ENCODE measurements around the gene HGFAC.

The HGFAC gene

DNA sequence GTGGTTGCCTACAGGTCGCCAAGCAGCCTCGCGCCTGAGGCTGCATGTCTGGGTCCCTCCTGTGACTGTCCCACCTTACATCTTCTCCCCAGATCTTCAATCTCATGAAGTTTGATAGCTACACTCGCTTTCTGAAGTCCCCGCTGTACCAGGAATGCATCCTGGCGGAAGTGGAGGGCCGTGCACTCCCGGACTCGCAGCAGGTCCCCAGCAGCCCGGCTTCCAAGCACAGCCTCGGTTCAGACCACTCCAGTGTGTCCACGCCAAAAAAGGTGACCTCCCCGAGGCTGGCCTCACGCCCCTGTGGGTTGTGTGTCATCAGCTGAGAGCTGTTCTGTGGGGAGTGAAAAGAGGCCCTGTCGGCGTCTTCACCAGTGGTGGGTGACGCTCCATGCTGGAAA is 24.9 kb upstream of the HGFAC start:
- Mint-ChIP-seq H3K9me3 (no peaks in the 10 kb centered on the region), H3K4me1 (peaks cover 9% of the 10 kb centered on the region), H3K4me3 (no peak overlapping the region), H3K27me3 (peaks cover 11% of the 10 kb centered on the region), H3K27ac (no peak overlapping the region), H3K36me3 (peaks cover 6% of the 10 kb centered on the region)
- ATAC-seq, result no peak

DNA sequence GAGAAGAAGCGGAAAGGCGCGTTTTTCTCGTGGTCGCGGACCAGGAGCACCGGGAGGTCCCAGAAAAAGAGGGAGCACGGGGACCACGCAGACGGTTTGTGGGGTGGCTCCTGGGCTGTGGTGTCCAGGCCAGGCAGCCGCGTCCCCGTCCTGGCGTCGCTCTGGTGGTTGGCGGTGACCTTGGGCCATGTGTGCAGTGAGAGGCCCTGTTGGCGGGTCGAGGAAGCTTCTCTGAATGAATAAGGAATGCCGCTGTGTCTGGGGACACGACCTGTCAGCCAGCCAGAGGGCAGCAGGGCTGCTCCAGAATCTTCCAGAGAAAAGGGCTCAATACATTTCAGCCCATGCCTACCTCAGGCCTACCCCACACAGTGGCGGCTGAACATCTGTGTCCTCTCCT is 24.3 kb upstream of the HGFAC start:
- no peak for ATAC-seq
- Mint-ChIP-seq H3K27me3 (peaks cover 11% of the 10 kb centered on the region), H3K4me3 (no peak overlapping the region), H3K9me3 (no peaks in the 10 kb centered on the region), H3K36me3 (peaks cover 6% of the 10 kb centered on the region), H3K27ac (no peak overlapping the region), H3K4me1 (peaks cover 9% of the 10 kb centered on the region)

DNA sequence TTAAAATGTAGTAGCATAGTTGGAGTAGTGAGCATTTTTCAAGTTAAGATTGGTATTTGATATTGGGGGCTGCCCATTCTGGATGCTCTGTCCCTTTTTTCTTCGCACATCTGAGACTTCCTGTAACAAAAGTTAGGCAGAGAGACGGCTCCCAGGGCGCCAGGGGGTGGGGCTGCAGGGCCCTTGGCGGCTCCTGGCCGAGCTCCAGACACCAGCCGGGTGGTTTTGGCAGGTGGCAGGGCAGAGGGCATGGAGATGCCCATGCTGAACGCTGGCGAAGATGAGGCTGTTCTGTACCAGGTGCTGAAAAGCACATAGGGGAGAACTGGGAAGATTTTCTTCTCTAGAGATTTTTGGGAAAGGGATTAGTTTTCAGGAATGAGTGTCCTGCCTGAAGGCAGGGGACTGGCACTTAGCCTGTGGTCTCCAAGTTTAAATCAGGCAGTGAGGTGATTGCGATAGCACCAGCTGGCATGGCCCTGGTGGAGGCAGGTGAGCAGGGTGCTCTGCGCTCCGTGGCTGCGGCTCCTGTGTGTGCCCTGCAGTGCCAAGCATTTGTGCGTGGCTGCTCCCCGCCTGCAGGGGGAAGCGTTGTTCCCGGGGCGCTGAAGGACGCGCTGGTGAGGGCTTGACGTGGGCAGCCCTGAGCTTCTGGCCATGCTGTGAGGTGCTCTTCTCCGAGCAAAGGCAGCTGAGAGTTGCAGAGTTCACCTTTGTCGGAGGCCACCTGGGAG is 23.6 kb upstream of the HGFAC start:
- Mint-ChIP-seq H3K4me1 (peaks cover 9% of the 10 kb centered on the region), H3K27me3 (peaks cover 11% of the 10 kb centered on the region), H3K9me3 (no peaks in the 10 kb centered on the region), H3K27ac (no peak overlapping the region), H3K4me3 (no peak overlapping the region), H3K36me3 (peaks cover 6% of the 10 kb centered on the region)
- ATAC-seq, result no peak

DNA sequence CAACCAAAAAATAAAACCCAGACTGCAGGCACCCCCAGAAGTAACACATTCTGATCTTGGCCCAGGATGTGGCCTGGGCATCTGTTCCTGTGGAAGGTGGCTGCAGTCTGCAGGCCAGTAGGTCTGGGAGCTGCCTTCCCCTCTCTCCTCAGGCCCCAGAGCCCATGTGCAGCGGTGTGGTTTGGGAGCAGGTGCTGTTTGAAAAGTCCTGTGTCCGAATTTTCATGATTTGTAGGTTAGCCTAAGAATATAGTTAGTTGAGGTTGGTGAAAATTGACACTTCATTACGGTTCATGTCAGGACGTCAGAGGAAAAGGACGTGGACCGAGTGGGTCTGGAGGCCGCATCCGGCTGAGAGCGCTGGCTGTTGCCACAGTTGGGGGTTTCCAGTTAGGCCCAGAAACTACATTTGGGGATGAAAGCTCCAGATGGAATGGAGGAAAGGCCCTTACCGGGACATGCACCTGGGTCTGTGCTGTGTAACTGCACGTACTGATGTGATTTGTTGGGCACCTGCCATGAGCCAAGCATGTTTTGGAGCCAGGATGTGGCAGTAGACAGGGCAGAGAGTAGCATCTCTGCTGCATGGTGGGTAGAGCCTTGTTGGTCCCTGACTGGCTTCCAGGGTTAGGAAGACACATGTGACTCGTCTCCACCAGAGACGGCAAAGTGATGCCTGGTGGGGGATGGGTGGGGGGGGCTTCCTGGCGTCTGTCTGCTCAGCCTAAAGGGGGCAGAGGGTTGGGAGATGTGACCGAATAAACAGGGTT is 21.7 kb upstream of the HGFAC start:
- no peak overlapping the region for H3K27ac Mint-ChIP-seq
- peaks cover under 1% of the 10 kb centered on the region for H3K4me1 Mint-ChIP-seq
- H3K9me3 Mint-ChIP-seq, result no peaks in the 10 kb centered on the region
- ATAC-seq, result no peak
- peaks cover 2% of the 10 kb centered on the region for H3K27me3 Mint-ChIP-seq
- H3K36me3 Mint-ChIP-seq, result no peaks in the 10 kb centered on the region
- no peak overlapping the region for H3K4me3 Mint-ChIP-seq

DNA sequence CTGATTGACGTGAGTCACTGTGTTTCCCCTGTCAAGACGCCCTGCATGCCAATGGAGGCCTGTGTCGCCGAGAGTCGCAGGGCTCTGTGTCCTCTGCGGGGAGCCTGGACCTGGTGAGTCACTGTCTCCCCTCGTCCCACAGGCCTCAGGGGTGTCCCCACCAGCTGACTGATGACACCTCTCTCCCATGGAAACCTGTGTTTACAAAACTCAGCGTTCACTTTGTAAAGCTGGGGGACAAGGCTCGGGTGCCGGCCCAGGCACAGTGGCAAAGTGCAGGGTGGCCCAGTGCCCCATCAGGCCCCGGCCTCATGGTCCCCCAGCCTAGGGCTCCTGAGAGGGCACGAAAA is 21.2 kb upstream of the HGFAC start:
- H3K4me3 Mint-ChIP-seq, result no peak overlapping the region
- no peak overlapping the region for H3K27ac Mint-ChIP-seq
- peaks cover 5% of the 10 kb centered on the region for H3K4me1 Mint-ChIP-seq
- no peaks in the 10 kb centered on the region for H3K9me3 Mint-ChIP-seq
- no peak for ATAC-seq
- no peaks in the 10 kb centered on the region for H3K27me3 Mint-ChIP-seq
- H3K36me3 Mint-ChIP-seq, result no peaks in the 10 kb centered on the region

DNA sequence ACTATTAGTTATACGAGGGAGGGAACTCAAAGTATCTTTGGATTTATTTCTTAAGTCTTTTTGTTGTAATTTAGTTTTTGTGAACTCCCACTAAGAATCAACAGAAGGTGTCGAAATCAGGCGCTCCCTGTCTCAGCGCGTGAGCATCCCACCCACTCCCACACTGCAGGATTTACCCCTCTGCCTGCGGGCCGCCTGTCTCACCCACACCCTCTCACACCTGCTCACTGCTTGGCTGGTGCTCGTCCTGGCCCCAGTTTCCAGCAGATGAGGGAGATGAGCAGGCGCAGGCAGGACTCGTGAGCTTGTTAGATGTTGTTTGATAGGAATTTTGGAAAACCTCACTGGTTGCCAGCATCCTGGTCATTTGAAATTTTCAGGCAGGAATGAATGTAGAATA is 20.8 kb upstream of the HGFAC start:
- Mint-ChIP-seq H3K27me3 (no peaks in the 10 kb centered on the region), H3K4me1 (peaks cover 5% of the 10 kb centered on the region), H3K27ac (no peak overlapping the region), H3K9me3 (no peaks in the 10 kb centered on the region), H3K4me3 (no peak overlapping the region), H3K36me3 (no peaks in the 10 kb centered on the region)
- no peak for ATAC-seq

DNA sequence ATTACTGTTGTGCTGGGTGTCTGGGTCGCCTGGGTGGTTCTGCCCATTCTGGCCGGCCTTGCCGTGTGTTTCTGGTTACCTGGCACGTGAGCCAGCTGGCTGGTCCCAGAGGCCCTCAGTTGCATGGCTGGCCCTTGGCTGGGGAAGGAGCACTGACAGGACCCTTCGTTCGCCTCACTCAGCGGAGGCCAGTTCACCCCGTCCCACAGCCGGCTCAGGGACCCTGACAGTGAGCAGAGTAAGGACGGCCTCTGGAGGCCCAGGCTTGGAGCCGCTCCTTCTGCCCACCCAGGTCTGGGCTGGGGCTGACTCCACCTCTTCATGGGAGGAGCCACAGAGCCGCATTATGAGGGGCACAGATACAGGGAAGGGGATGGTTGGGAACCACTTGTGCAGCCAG is 20.3 kb upstream of the HGFAC start:
- H3K4me1 Mint-ChIP-seq, result peaks cover 8% of the 10 kb centered on the region
- H3K36me3 Mint-ChIP-seq, result no peaks in the 10 kb centered on the region
- no peak overlapping the region for H3K4me3 Mint-ChIP-seq
- H3K9me3 Mint-ChIP-seq, result no peaks in the 10 kb centered on the region
- ATAC-seq, result no peak
- H3K27ac Mint-ChIP-seq, result no peak overlapping the region
- H3K27me3 Mint-ChIP-seq, result no peaks in the 10 kb centered on the region

DNA sequence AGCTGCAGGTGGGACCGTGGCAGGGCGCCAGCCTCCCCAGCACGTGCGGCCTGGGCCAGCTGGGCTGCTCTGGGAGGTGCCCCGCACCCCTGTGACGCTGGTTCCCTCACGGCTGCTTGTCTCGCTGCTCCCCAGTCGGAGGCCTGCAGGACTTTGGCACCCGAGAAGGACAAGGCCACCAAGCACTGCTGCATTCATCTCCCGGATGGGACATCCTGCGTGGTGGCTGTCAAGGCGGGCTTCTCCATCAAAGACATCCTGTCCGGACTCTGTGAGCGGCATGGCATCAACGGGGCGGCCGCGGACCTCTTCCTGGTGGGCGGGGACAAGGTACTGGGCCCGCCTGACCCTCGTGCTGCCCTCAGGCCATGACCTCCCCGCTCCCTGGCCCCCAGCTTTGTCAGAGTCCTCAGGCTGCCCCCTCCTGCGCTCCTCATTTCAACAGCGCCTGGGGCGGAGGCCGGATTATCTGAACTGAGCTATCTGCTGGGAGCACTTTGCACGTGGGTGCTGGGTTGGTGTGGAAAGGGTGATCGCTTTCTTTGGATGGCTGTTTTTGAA is 19.4 kb upstream of the HGFAC start:
- no peak overlapping the region for H3K4me3 Mint-ChIP-seq
- peaks cover 11% of the 10 kb centered on the region for H3K4me1 Mint-ChIP-seq
- H3K36me3 Mint-ChIP-seq, result no peaks in the 10 kb centered on the region
- no peak for ATAC-seq
- H3K9me3 Mint-ChIP-seq, result no peaks in the 10 kb centered on the region
- no peak overlapping the region for H3K27ac Mint-ChIP-seq
- no peaks in the 10 kb centered on the region for H3K27me3 Mint-ChIP-seq

DNA sequence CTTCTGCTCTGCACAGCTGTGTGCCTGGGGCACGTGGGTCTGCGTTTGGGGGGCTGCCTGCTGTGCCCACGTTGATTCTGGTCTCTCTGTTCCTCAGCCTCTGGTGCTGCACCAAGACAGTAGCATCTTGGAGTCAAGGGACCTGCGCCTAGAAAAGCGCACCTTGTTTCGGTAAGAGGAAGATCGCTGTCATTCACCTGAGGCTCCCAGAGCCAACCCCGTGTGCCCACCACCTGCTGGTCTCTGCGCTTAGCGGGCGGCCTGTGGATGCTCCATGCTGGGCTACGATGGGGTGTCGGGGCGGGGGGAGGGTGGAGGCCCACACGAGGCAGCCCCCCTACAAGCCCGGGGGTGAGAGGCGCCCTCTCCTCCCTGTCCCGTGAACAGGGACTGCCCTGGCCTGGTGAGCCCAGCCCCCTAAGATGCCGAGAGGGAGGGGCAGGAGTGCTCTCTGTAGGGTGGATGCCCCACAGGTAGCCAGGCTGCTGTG is 18.9 kb upstream of the HGFAC start:
- Mint-ChIP-seq H3K27ac (no peak overlapping the region), H3K9me3 (no peaks in the 10 kb centered on the region), H3K4me3 (no peak overlapping the region), H3K36me3 (no peaks in the 10 kb centered on the region), H3K4me1 (peaks cover 11% of the 10 kb centered on the region), H3K27me3 (no peaks in the 10 kb centered on the region)
- peak; percentile 6 for ATAC-seq

DNA sequence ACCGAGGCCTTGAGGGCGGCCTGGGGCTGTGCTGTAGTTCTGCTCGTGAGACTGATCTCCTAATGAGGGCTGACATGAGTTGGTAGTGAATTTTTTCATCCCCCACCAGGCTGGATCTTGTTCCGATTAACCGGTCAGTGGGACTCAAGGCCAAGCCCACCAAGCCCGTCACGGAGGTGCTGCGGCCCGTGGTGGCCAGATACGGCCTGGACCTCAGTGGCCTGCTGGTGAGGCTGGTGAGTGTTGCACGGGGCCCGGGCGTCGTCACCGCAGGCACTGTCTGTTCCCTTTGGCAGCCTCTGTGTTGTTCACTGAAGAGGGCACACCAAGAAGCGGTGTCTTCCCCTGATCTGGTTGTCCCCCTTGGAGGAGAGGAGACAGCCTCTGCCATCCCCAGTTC is 18.4 kb upstream of the HGFAC start:
- ATAC-seq, result no peak
- no peaks in the 10 kb centered on the region for H3K9me3 Mint-ChIP-seq
- H3K27ac Mint-ChIP-seq, result no peak overlapping the region
- H3K27me3 Mint-ChIP-seq, result no peaks in the 10 kb centered on the region
- H3K4me1 Mint-ChIP-seq, result peaks cover 11% of the 10 kb centered on the region
- H3K36me3 Mint-ChIP-seq, result no peaks in the 10 kb centered on the region
- no peak overlapping the region for H3K4me3 Mint-ChIP-seq

DNA sequence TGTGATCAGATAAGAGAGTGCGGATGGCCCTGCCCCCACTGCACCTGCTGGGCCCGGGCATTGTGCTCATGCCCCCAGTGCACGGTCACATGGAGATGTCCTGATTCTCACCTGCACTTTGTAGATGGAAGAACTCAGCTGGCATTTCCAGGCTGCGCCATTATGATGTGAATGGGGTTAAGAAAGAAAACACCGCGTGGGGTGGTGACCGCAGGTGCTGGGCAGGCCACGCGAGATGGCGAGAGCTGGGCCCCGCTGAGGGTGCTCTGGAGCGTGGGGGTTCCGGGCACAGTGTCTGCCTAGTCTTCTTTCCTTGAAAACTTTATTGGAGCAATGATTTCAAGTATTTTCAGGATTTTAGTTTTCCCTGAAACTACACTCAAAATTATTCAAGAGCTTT is 17.8 kb upstream of the HGFAC start:
- no peaks in the 10 kb centered on the region for H3K27me3 Mint-ChIP-seq
- H3K27ac Mint-ChIP-seq, result no peak overlapping the region
- ATAC-seq, result no peak
- peaks cover 11% of the 10 kb centered on the region for H3K4me1 Mint-ChIP-seq
- no peaks in the 10 kb centered on the region for H3K9me3 Mint-ChIP-seq
- H3K36me3 Mint-ChIP-seq, result no peaks in the 10 kb centered on the region
- H3K4me3 Mint-ChIP-seq, result no peak overlapping the region

DNA sequence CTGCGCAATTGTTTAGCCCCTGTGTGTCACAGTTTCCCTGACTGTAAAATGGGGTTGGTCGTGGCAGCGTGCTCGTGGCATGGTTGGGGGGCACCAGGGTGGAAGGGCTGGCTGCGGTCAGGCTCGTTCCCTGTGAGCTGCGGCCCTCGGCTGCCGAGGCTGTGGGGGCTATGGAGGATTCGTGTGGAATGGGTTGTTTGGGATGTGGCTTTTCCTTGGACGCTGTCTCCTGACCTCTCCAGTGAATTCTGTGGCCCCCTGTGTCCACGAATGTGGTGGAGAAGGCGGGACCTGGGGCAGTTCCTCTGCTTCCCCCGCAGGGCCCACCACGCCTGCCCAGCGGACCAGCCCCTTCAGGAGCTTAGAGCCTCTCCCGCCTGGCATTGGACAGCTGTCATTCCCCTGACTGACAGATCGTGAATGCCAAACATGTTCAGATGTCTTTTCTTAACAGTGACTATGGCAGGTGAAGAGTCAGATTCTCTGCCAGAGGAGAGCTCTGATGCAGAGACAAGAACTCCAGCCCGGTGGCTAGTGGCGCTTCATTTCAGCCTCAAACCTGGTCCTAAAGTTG is 17.2 kb upstream of the HGFAC start:
- H3K36me3 Mint-ChIP-seq, result no peaks in the 10 kb centered on the region
- no peak overlapping the region for H3K27ac Mint-ChIP-seq
- no peaks in the 10 kb centered on the region for H3K27me3 Mint-ChIP-seq
- H3K4me1 Mint-ChIP-seq, result peaks cover 11% of the 10 kb centered on the region
- no peak overlapping the region for H3K4me3 Mint-ChIP-seq
- no peak for ATAC-seq
- no peaks in the 10 kb centered on the region for H3K9me3 Mint-ChIP-seq

DNA sequence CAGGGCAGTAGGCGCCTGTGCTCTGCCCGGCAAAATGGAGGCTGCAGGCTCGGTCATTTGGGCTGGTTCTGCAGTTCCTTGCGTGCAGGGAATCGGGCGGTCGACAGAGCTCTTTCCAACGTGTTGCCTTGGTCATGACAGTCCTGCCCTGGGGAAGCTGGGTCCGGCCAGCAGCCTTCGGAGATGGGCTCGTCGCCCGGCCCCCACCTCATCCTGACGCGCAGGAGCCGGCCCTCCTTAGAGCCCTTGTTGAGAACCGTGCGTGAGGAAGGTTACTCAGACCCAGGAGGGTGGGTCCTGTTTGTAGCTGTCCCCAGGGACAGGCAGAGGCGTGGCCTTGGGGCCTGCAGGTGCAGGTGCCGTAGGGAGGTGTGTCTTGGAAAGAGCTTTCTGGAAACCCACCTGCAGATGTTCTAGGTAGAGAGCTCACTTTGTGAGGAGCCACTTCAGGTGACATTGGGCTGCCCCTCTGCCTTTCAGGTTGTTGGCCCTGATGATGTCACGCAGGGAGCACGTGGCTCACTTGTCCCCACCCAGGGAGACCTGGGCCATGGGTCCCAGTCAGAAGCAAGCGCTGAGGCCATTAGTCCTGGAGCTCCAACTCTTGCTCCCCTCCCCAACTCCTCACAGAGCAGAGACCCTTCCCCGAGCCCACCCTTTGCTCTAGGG is 15.2 kb upstream of the HGFAC start:
- H3K4me1 Mint-ChIP-seq, result peaks cover 11% of the 10 kb centered on the region
- H3K9me3 Mint-ChIP-seq, result no peaks in the 10 kb centered on the region
- no peak for ATAC-seq
- no peak overlapping the region for H3K4me3 Mint-ChIP-seq
- no peaks in the 10 kb centered on the region for H3K27me3 Mint-ChIP-seq
- no peak overlapping the region for H3K27ac Mint-ChIP-seq
- no peaks in the 10 kb centered on the region for H3K36me3 Mint-ChIP-seq

DNA sequence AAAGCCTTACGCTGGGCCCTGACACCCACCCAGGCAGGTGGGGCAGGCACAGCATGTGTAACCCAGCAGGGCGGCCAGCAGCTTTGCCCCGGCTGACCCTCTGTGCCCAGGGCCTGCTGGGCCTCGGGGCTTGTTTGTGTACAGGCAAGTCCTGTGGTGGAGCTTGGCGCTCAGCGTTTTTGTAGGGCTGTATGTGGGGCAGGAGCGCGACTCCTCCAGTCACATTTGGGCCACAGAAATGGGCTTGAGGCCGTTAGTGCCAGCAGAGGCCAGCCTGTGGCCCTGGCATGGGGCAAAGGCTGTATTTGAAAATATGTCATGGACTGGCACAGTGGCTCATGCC is 14.7 kb upstream of the HGFAC start:
- peaks cover 11% of the 10 kb centered on the region for H3K4me1 Mint-ChIP-seq
- no peak overlapping the region for H3K4me3 Mint-ChIP-seq
- H3K27ac Mint-ChIP-seq, result no peak overlapping the region
- no peaks in the 10 kb centered on the region for H3K36me3 Mint-ChIP-seq
- H3K9me3 Mint-ChIP-seq, result no peaks in the 10 kb centered on the region
- ATAC-seq, result no peak
- H3K27me3 Mint-ChIP-seq, result no peaks in the 10 kb centered on the region

DNA sequence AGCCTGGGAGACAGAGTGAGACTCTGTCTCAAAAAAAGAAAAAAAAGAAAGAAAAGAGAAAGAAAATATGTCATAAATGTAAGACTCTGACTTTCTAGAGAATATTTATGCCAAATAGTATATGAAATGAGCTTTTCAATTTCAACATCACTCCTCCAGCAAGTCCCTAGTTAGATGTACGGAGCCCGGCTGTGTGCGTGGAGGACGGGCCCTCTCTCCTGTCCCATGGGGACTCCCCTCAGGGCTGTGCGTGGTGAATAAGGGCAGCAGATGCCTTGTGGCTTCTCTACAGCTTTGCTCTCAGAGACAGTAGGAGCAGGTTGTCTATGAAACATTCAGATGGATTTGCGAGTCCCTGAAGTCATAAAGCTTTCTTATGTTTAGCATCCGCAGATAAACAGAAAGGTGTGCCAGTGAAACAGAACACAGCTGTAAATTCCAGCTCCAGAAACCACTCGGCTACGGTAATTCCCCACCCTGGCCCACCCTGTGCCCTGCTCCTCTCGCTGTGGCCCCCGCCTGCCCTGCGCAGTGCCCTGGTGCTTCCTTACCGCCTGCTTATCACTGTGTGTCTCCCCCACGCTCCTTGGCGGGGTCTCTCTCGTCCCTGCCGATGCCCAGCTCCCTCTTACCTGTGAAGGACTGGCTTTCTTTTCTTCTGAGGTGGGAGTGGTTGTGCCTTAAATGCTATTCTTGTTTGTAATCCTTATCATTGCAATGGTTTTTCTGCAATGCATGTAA is 13.9 kb upstream of the HGFAC start:
- Mint-ChIP-seq H3K4me3 (no peak overlapping the region), H3K4me1 (peaks cover 11% of the 10 kb centered on the region), H3K36me3 (no peaks in the 10 kb centered on the region), H3K9me3 (no peaks in the 10 kb centered on the region), H3K27me3 (no peaks in the 10 kb centered on the region), H3K27ac (no peak overlapping the region)
- no peak for ATAC-seq
